NK-92 treated with Interleukin-12 subunit alpha and Interleukin-12 subunit beta, amount 100 ng/mL, for 24 hours (cell line): Measurements from ENCODE around the gene ZCCHC17.

Experiments
- DNase-seq: peaks from one replicate; lab custom pipeline; 2025; lab: John Stamatoyannopoulos, UW

The ZCCHC17 gene

DNA sequence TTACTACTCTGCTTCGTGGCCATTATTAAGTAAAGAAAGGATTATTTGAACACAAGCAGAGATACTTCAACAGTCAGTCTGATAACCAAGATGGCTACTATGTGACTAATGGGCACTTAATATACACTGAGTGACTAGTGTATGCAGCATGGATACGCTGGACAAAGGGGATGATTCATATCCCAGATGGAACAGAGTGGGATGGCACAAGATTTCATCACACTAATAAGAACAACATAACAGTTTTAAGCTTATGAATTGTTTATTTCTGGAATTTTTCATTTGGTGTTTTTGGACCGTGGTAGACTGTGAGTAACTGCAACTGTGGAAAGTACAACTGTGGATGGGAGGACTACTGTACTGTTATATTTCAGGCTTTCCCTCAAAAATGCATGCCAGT is 9.4 kb downstream of the ZCCHC17 start:
- DNase-seq, result no peak

DNA sequence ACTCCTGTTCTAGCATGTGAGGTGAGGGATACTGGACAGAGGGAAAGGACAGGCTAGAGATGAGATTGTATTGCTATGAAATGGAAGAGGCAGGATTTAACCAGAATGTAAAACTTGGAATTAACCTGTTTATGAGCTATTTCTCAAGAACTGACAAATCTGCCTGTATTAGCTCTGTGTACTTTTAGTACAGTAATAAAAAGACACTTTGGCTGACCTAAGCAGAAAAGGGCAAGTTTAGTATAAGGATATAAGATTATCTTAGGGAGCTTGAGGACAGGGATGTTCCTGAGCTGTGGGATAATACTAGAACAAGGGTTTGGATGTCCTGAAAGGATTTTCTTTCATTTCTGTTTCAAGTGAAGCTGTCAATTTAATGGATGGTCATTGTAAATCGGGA is 11.2 kb downstream of the ZCCHC17 start:
- DNase-seq, result no peak

DNA sequence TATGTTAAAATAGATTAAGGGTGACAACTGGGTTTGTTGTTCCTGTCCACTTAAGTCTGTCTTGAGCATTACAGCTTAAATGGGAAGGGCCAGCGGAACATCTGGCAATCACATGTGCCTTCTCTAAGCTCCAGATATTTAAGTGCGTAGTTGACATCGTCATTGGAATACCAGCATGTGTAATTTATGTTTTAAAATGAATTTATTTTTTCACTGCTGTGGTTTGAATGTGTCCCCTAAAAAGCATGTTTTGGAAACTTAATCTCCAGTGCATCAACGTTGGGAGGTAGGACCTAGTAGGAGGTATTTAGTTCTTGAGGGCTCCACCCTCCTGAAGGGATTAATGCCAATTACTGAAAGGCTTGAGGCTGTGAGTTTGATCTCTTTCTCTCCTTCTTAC is 13.4 kb downstream of the ZCCHC17 start:
- DNase-seq, result no peak

DNA sequence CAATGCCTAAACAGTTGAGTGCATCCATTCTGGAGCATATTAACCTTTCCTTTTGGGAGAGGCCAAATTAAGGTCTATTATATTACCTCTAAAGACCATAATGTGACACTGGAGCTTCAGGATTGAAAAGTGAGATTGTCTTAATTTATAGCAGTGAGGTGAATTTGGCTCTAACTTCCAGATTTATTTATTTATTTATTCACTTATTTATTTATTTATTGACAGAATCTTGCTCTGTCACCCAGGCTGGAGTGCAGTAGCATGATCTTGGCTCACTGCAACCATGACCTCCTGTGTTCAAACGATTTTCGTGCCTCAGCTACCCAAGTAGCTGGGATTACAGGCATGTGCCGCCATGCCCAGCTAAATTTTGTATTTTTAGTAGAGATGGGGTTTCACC is 19.1 kb downstream of the ZCCHC17 start:
- no peak for DNase-seq

DNA sequence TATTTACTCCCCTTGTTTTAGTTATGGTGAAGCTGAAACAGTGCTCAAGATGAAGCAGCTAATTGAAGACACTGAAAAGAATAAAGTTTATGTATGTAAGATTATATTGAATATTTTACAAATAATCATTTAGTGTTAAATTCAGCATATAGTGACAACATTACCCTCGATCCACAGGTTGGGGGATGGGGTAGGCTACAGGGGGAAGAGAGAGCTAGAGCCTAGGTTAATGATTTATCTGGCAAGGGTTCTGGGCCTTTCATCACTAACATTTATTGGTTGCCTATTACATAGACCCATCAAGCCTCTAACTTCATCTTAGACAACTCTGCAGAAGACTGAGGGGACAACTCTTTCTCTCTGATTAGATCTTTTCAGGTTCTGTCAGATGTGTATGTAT is 21.3 kb downstream of the ZCCHC17 start:
- no peak for DNase-seq

DNA sequence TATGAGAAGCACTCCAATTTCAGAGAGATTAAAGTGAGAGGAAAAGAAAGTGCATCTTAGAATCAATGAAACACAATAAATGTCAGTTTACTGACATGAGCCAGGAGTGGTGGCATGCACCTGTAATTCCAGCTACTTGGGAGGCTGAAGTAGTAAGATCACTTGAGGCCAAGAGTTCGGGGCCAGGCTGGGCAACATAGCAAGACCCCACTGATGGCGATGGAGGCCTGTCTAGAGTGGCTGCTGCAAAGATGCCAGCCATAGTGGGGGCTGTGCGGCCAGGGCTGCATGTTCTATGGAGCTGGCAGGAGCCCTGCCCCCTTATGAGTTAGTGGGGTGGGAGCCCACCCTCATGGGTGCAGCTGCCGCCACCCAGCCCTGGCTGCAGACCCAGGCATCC is 27.3 kb downstream of the ZCCHC17 start:
- no peak for DNase-seq

DNA sequence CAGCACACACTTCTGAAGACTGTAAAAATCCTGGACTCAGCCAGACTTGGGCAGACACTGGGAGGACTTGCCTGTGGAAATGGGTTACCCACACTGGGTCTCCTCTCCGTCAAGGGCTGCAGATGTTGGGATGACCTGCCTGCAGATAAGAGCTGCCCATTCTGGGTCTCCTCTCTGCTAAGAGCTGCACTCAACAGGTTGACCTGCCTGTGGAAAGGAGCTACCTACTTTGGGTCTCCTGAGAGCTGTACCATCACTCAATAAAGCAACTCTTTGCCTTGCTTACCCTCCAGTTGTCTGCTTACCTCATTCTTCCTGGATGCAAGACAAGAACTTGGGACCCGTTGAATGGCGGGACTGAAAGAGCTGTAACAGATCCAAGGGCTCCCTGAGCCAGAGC is 28.2 kb downstream of the ZCCHC17 start:
- DNase-seq, result no peak

DNA sequence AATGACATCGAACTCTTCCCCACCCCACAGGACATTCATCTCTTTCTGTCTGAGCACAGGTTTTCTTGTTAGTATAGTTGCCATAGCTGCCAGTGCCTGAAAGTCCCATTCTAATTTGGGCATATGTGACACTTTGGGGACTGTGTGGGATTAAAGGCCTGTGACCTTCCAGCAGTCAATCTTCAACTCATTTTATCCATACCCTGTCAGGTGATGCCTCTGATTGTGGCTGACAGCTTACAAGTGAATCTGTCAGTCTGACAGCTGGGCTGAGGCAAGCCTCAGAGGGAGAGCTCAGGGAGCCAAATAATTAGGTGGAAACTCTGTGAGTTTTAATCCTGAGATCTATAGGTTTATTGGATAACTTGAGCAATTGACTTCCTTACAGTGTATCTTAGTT is 29.6 kb downstream of the ZCCHC17 start:
- DNase-seq, result no peak

DNA sequence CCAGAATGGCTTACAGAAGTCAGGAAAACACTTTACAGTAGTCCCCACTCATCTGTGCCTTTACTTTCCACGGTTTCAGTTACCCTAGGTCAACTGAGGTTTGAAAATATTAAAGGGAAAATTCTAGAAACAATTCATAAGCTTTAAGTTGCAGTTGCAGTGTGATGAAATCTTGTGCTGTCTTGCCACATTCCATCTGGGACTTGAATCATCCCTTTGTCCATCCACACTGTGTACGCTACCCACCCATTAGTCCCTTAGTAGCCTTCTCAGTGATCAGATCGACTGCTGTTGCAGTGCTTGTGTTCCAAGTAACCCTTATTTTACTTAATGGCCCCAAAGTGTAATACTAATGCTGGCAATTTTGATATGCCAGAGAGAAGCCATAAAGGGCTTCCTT is 30.5 kb downstream of the ZCCHC17 start:
- no peak for DNase-seq

DNA sequence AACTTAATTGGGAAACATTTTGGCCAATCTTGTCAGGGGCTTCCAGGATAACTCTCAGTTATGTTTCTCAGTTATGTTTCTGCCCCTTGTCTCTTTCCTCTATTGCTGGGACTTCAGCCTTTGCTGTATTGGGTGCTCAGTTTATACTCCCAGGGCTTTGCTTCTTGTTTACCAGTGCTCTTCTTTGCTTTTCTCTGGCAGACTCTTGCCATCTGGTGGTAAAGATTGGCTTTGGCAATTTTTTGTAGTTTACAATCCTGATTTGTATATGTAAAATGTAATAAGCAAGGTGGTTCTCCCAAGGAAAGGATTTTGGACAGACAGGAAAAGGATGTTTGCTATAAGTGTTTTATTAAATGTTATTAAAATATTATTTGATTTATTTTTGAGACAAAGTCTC is 38.2 kb downstream of the ZCCHC17 start:
- DNase-seq, result no peak

DNA sequence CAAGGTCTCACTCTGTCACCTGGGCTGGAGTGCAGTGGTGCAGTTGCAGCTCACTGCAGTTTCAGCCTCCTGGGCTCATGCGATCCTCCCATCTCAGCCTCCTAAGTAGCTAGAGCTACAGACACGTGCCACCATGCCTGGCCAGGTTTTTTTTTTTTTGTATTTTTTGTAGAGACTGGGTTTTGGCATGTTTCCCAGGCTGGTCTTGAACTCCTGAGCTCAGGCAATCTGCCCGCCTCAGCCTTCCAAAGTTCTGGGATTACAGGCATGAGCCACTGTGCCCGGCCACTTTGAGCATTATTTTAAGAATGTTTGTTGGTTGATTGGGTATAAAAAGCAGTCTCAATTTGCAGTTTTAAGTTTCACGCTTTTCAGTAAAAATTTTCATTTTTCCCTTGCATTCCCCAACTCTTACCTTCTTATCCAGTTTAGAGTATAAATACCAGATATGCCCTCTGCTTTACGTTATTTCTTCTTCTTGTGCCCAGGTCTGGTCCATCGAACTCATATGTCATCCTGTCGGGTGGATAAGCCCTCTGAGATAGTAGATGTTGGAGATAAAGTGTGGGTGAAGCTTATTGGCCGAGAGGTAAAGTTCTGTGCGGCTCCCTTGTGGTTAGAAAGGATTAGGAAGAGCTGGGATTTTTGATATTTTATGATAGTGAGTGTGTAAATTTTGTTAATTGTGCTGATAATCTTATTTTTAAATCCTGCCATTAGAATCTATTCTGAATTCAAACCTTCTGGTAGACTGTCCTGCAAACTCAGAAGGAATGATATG is 40.0 kb downstream of the ZCCHC17 start:
- no peak for DNase-seq

DNA sequence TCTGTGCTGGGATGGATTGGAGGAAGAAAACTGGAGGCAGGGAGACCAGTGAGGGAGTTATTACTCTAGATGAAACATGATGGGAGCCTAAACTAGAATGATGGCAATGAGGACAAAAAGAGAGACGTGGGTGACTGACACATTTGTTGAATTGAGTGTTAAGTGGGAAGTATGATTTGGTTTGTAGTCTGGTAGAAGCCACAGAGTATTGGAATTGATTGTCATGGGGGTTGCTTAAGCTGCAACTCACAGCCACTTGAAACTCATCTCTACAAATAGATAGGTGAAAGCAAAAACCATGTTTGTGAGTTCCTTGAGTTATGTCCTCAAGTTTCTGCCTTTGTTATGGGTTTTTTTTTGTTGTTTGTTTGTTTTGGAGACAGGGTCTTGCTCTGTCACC is 47.7 kb downstream of the ZCCHC17 start:
- DNase-seq, result no peak

DNA sequence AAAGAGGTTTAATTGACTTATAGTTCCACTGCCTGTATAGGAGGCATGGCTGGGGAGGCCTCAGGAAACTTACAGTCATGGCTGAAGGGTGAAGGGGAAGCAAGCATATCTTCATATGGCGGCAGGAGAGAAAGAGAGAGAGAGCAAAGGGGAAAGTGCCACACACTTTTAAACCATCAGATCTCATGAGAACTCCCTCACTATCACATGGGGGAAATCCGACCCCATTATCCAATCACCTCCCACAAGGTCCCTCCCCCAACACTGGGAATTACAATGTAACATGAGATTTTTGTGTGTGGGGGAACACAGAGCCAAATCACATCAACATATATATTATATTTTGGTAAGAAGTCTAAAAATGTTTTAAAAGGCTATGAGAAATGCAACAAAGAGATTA is 48.8 kb downstream of the ZCCHC17 start:
- DNase-seq, result no peak

DNA sequence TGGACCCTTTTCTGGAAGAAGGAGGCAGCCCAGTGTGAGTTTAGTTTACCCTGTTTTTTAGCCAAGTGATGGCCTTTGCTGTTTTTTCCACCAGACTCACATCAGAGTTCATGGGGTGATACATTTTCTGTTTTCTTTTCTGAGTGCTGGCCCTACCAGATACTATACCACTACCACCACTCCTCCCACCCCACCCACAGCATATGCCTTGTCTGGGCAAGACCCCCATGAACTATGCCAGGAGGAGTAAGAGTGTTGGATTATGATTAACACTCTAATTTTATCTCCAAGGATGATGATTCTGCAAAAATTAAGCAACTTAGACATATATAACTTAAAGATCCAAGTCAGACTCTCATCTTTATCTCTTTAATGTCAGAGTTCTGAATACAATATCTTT is 50.0 kb downstream of the ZCCHC17 start:
- DNase-seq, result no peak

DNA sequence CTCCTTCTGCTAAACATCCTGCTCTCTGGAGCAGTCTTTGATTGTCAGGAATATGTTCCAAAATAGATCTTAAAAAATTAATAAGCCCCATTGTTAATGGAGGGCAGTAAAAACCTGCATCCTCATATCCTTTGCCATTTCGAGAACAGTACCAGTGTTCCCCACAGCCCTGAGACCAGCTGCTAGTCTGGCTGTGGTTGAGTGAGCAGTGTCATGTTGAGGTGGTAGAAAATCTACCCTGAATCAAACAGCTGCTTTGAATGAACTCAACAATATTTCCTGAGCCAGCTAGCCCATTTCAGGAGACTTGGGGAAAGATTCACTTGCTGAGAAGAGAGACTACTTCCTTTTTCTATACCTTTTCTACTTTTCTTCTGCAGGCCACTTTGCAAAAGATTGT is 51.6 kb downstream of the ZCCHC17 start:
- DNase-seq, result no peak

DNA sequence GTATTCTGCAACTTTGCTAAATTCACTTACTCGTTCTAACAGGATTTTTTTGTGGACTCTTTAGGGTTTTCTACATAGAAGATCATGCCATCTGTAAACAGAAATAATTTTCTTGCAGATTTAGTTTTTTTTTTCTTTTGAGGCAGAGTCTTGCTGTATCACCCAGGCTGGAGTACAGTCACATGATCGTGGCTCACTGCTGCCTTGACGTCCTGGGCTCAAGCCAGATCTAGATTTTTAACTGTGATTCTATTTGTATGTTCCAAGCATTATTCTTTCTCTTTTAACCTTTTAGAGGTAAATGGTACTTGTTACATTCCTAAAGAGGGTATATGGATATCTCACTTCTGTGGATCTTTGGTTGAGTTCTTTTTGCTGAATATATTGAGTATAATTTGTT is 57.5 kb downstream of the ZCCHC17 start:
- no peak for DNase-seq

DNA sequence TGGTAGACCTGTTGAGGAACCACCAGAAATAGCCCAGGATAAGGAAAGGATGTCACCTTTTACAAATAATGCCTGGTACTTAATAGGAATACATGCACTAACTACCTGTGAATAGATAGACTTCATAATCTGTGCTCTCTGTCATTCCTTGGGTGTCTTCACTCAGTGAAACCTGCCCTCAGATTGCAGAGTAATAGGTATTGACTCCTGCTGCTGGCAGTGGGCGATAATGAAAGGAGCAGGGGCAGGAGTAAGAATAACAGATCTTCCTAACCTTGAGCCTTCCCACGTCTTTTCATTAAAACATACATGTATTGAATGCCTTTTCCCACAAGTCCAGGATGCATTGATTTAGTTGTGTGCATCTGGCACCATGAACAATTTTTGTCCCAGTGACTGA is 59.6 kb downstream of the ZCCHC17 start:
- no peak for DNase-seq

DNA sequence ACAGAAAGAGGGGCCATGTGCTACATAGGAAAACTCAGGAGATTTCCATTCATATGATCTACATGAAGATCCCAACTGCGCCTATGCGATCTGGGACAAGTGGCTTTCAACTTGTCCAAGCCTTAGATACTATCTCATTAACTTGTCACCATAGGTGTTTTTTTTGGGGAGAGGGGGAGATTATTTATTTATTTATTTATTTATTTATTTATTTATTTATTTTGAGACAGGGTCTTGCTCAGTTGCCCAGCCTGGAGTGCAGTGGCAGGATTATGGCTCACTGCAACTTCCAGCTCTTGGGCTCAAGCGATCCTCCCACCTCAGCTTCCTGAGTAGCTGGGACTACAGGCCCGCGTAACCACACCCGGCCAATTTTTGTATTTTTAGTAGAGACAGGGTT is 64.8 kb downstream of the ZCCHC17 start:
- DNase-seq, result no peak

DNA sequence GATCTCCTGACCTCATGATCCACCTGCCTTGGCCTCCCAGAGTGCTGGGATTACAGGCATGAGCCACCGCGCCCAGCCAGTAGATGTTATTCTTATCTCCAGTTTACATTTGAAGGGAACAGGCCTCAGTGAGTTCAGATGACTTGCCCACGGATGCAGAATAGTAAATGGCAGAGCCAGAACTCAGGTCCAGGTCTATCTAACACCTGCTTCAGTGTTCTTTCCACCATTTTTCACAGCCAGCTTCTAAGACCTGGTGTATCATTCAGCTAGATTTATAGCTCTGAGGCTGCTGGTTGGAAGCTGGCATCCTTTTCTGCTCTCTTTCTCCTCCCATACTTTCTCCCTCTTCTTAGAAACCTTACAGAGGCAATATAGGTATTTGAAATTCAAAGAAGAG is 65.2 kb downstream of the ZCCHC17 start:
- no peak for DNase-seq

DNA sequence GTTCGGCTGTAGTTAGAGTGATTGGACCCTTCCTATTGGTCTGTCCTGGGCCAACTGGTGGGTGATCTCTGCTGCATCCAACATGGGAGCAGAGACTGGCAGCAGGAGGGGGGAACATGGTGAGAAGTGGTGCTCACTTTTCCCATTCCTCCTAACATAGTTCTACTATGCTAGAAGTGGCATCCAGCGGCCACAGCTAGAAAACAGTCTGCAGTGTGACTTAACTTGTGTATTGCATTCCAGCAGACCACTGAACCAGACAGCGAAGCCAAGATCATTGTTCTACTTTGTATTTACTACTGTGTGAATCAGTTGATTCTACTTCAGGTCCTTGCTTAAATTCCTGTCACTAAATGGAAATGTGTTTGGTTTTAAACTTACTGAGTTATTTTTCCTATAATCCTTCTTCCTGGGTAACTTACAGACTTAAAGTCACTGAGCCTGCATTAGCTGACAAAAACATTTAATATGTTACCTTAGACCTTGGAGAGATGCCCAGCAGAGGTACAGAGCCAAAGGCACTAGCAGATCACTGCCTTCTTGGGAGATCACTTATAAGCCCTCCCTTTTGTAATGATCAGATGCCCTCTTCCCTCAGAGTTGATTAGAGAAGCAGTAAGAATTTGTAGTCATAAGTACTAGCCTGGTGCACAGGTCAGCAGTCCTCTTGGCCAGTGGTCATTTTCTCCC is 67.9 kb downstream of the ZCCHC17 start:
- DNase-seq, result no peak

DNA sequence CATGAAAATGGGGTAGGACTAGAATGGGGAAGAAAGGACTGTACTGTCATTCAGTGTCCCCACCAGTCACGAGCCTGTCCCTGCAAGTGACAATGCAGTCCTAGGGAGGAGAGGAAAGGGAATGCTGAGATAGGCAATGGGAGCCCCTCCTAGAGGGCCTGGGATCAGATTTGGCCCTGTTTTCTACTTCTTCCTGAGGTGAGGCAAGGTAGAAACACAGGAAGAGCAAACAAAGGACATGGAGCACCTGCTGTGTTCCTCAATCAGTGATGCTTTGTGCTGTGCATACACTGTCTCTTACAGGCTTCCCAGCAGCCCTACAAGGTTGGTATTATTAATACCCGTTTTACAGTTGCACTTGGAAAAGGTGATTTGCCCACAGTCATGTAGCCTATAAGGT is 70.0 kb downstream of the ZCCHC17 start:
- no peak for DNase-seq

DNA sequence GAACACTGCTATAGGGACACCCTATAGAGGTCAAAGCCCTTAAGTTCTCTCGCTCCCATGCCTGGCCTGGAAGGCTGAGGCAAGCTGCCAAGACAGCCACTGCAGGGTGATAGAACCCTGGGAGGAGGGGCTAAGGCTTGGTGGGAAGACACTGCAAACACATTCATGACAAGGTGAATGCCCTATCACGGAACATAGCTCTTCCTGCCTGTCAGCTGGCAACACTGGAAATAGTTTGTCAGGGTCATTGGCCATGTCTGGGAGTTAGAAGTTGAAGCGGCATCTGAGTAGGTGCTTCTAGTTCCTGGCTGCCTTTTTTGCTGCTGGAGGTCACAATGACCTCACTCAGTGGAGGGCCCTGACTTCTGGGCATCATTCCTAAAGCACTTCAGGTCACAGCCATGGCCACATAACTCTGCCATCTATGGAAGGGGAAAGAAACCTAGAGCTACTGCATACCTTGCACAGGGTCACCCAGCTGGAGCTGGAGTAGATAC is 71.8 kb downstream of the ZCCHC17 start:
- no peak for DNase-seq

DNA sequence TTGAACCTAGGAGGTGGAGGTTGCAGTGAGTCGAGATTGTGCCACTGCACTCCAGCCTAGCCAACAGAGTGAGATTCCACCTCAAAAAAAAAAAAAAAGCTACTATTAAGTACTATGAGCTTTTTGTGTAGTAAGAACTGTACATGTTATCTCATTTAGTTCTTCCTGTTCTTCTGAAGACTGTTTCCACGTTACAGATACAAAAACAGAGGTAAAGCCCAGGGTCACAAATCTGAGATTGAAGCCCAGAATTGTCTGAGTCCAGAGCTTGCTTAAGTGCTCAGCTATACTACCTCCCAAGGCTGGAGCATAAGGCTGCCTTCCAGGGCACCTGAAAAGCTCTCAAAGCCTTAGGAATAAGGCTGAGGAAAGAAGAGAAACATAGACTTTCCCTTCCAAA is 73.2 kb downstream of the ZCCHC17 start:
- no peak for DNase-seq

DNA sequence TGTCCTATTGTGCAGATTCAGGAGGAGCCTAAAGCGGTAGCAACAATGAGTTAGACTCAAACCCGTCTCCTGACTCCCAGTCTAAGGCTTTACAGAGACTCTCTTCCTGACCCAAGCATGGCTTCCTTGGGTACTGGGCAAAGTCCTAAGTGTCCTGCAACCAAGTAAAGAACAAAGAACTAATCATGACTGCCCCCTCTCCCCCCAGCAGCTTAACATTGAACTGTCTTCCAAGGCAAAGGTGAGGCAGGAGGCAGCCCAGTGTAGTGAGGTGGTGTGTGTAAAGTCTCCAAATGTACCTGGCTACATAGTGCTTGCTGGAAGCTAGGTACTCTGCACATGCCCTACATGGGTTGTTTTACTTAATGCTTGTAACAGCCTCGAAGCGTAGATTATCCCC is 73.7 kb downstream of the ZCCHC17 start:
- DNase-seq, result no peak
